Bone marrow (tissue), 2 donors: Measurements from ENCODE around the gene GAL3ST2.
A peak's percentile ranks its signal among the peaks of the same experiment; 100 is the strongest.
"Not testable (repeated sequence)": the region's sequence is repeated elsewhere in the genome, so short reads cannot be mapped to it uniquely, and the experiment has no call there.

ENCODE experiments used
- DNase-seq, 2 donors: peaks; one replicate each; lab custom pipeline; 2025; lab: John Stamatoyannopoulos, UW

The GAL3ST2 gene

GRCh38 chr2:241768850-241769249 is 7.8 kb upstream of the GAL3ST2 start:
- DNase-seq = no peak

GRCh38 chr2:241769819-241770184 is 6.8 kb upstream of the GAL3ST2 start:
- no peak for DNase-seq

GRCh38 chr2:241770185-241770935 is 6.3 kb upstream of the GAL3ST2 start:
- no peak for DNase-seq

- no peak for DNase-seq
Measured at GRCh38 chr2:241770936-241771285, 5.7 kb upstream of the GAL3ST2 start.

GRCh38 chr2:241771286-241772062 is 5.1 kb upstream of the GAL3ST2 start:
- DNase-seq = no peak

GRCh38 chr2:241772063-241772499 is 4.5 kb upstream of the GAL3ST2 start:
- DNase-seq = no peak

- no peak for DNase-seq
Measured at GRCh38 chr2:241773511-241774418, 2.9 kb upstream of the GAL3ST2 start.

GRCh38 chr2:241774419-241775222 is 2.0 kb upstream of the GAL3ST2 start:
- peak in 1 of 2 donors; percentile 24 for DNase-seq

- DNase-seq = no peak
Measured at GRCh38 chr2:241775223-241776177, 1.1 kb upstream of the GAL3ST2 start.

- no peak for DNase-seq
Measured at GRCh38 chr2:241777170-241777685, 606 bp downstream of the GAL3ST2 start.

- DNase-seq = no peak
Measured at GRCh38 chr2:241777686-241778627, 1.3 kb downstream of the GAL3ST2 start.

- DNase-seq = no peak
Measured at GRCh38 chr2:241780939-241781569, 4.4 kb downstream of the GAL3ST2 start.

GRCh38 chr2:241782053-241782452 is 5.4 kb downstream of the GAL3ST2 start:
- DNase-seq = not testable (repeated sequence)

GRCh38 chr2:241788135-241788534 is 11.5 kb downstream of the GAL3ST2 start:
- no peak for DNase-seq

GRCh38 chr2:241788572-241788971 is 11.9 kb downstream of the GAL3ST2 start:
- no peak for DNase-seq

GRCh38 chr2:241791385-241791784 is 14.8 kb downstream of the GAL3ST2 start:
- DNase-seq = not testable (repeated sequence)

GRCh38 chr2:241793385-241793784 is 16.8 kb downstream of the GAL3ST2 start:
- no peak for DNase-seq

GRCh38 chr2:241794250-241794823 is 17.7 kb downstream of the GAL3ST2 start:
- no peak for DNase-seq
